IMR-90 (cell line): ENCODE measurements around the gene OTUB2. TPM values are rescaled to one million over a fixed set of nuclear protein-coding genes. Genes with fewer than 3 reads are reported as not detected.

Source experiments
- ATAC-seq: fragments of 200-7000 bp; cut with Tn5 transposase; 2 replicates; pipeline ENCODE4 v1.9.1; 2020; ENCODE audit warnings: low read depth, mild to moderate bottlenecking, moderate library complexity
- BruUV-seq: library from RNA; stranded (reverse); fragments of 400-500 nt; replicated peaks from 2 replicates; lab custom pipeline; 2021; lab: Mats Ljungman, UMichigan
- CTCF ChIA-PET: fragments of 300-600 bp; formaldehyde crosslinking; extraction: SDS; loops from one replicate; lab custom pipeline; 2021; ENCODE audit warnings: antibody characterized with exemption; lab: Yijun Ruan, JAX
- POLR2A ChIA-PET: fragments of 300-600 bp; sonication (Branson Sonifier 250); formaldehyde crosslinking; loops from one replicate; lab custom pipeline; 2022; ENCODE audit warnings: antibody characterized with exemption; ENCODE audit not compliant: unreplicated experiment; lab: Charles Lee
- DNase-seq: peaks from one replicate; pipeline ENCODE4 v3.0.0; 2013
- H2AFZ ChIP-seq: replicated peaks from 2 replicates; pipeline ENCODE3; 2013; ENCODE audit warnings: low read length, mild to moderate bottlenecking; ENCODE audit not compliant: poor library complexity
- H2AK5ac ChIP-seq: 2 replicates; pipeline ENCODE4 v1.6.1; 2013; ENCODE audit warnings: low read depth, low read length, inconsistent platforms
- H2AK9ac ChIP-seq: replicated peaks from 2 replicates; pipeline ENCODE3; 2013; ENCODE audit warnings: mild to moderate bottlenecking, low read depth, low read length, moderate library complexity; ENCODE audit not compliant: poor library complexity
- H2BK120ac ChIP-seq: 2 replicates; pipeline ENCODE4 v1.6.1; 2013; ENCODE audit warnings: low read depth, low read length, inconsistent platforms
- H2BK15ac ChIP-seq: 3 replicates; pipeline ENCODE4 v1.6.1; 2013; ENCODE audit warnings: low read depth, low read length, inconsistent platforms
- H2BK20ac ChIP-seq: 2 replicates; pipeline ENCODE4 v1.6.1; 2013; ENCODE audit warnings: low read depth, mild to moderate bottlenecking, inconsistent platforms, low read length, moderate library complexity
- H2BK5ac ChIP-seq: 2 replicates; pipeline ENCODE4 v1.6.1; 2013; ENCODE audit warnings: mild to moderate bottlenecking, low read depth, low read length, inconsistent platforms; ENCODE audit not compliant: poor library complexity, severe bottlenecking
- H3K14ac ChIP-seq: replicated peaks from 2 replicates; pipeline ENCODE4 v1.6.1; 2013; ENCODE audit warnings: low read depth, low read length, inconsistent platforms
- H3K18ac ChIP-seq: 2 replicates; pipeline ENCODE4 v1.6.1; 2013; ENCODE audit warnings: low read depth, low read length, control low read depth
- H3K23ac ChIP-seq: 2 replicates; pipeline ENCODE4 v1.6.1; 2013; ENCODE audit warnings: low read depth, low read length, inconsistent platforms
- H3K27ac ChIP-seq: 2 replicates; pipeline ENCODE4 v1.5.1; 2013; ENCODE audit warnings: mild to moderate bottlenecking, control low read depth, low read length; ENCODE audit not compliant: insufficient read depth
- H3K27me3 ChIP-seq: 2 replicates; pipeline ENCODE4 v1.6.1; 2013; ENCODE audit warnings: low read length; ENCODE audit not compliant: control insufficient read depth, insufficient read depth
- H3K36me3 ChIP-seq: 2 replicates; pipeline ENCODE4 v1.6.1; 2013; ENCODE audit warnings: low read length, mixed read lengths; ENCODE audit not compliant: control insufficient read depth, insufficient read depth
- H3K4ac ChIP-seq: 2 replicates; pipeline ENCODE4 v1.6.1; 2013; ENCODE audit warnings: low read depth, low read length, inconsistent platforms
- H3K4me1 ChIP-seq: 2 replicates; pipeline ENCODE4 v1.6.1; 2013; ENCODE audit warnings: low read length, mixed read lengths; ENCODE audit not compliant: control insufficient read depth, insufficient read depth
- H3K4me2 ChIP-seq: 2 replicates; pipeline ENCODE4 v1.6.1; 2013; ENCODE audit warnings: low read depth, mild to moderate bottlenecking, control low read depth, low read length, moderate library complexity
- H3K4me3 ChIP-seq: 2 replicates; pipeline ENCODE4 v1.5.1; 2013; ENCODE audit warnings: low read depth, mild to moderate bottlenecking, control low read depth, low read length, moderate library complexity; ENCODE audit not compliant: insufficient read depth
- H3K56ac ChIP-seq: 2 replicates; pipeline ENCODE4 v1.6.1; 2013; ENCODE audit warnings: low read length, inconsistent platforms; ENCODE audit not compliant: insufficient read depth; ENCODE audit errors: extremely low read depth
- H3K79me1 ChIP-seq, 2 experiments: 2 replicates each; pipeline ENCODE4 v1.6.1; 2013; ENCODE audit warnings: low read length in 2 of 2, inconsistent platforms in 1 of 2, low read depth in 1 of 2
- H3K9ac ChIP-seq: 2 replicates; pipeline ENCODE4 v1.6.1; 2013; ENCODE audit warnings: low read depth, low read length, control low read depth
- H3K9me1 ChIP-seq: 2 replicates; pipeline ENCODE4 v1.6.1; 2013; ENCODE audit warnings: low read length, inconsistent platforms; ENCODE audit not compliant: insufficient read depth
- H3K9me3 ChIP-seq: 2 replicates; pipeline ENCODE4 v1.6.1; 2013; ENCODE audit warnings: low read length; ENCODE audit not compliant: control insufficient read depth, insufficient read depth
- H4K20me1 ChIP-seq: 2 replicates; pipeline ENCODE4 v1.6.1; 2013; ENCODE audit warnings: low read length, inconsistent platforms; ENCODE audit not compliant: insufficient read depth
- H4K5ac ChIP-seq: 2 replicates; pipeline ENCODE4 v1.6.1; 2013; ENCODE audit warnings: mild to moderate bottlenecking, low read depth, low read length, control low read depth
- H4K8ac ChIP-seq, 2 experiments: 2 replicates each; pipeline ENCODE4 v1.6.1; 2013; ENCODE audit warnings: low read depth in 2 of 2, low read length in 2 of 2, control low read depth in 1 of 2, inconsistent platforms in 1 of 2
- H4K91ac ChIP-seq: 2 replicates; pipeline ENCODE4 v1.6.1; 2013; ENCODE audit warnings: low read depth, low read length, inconsistent platforms; ENCODE audit not compliant: insufficient read depth
- CEBPB ChIP-seq: IDR thresholded peaks from 2 replicates; pipeline ENCODE4 v1.6.1; 2012; ENCODE audit warnings: low read depth, low read length, improper control_type of control experiment
- MAZ ChIP-seq: IDR thresholded peaks from 2 replicates; pipeline ENCODE4 v1.6.1; 2012; ENCODE audit warnings: low read depth, mild to moderate bottlenecking, low read length, improper control_type of control experiment, moderate library complexity, borderline replicate concordance
- POLR2A ChIP-seq: IDR thresholded peaks from 2 replicates; pipeline ENCODE4 v1.6.1; 2012; ENCODE audit warnings: mild to moderate bottlenecking, low read depth, low read length
- RAD21 ChIP-seq: IDR thresholded peaks from 2 replicates; pipeline ENCODE4 v1.6.1; 2012; ENCODE audit warnings: low read length, improper control_type of control experiment
- RFX5 ChIP-seq: IDR thresholded peaks from 2 replicates; pipeline ENCODE4 v1.8.0; 2012; ENCODE audit warnings: low read depth, mild to moderate bottlenecking, low read length, moderate library complexity
- WGBS, 2 experiments: methylation state at CpG; one replicate each; pipeline versions ENCODE4 v1.1.5 to v1.1.7; 2013; ENCODE audit warnings: missing lambda C conversion rate in 2 of 2; ENCODE audit not compliant: insufficient read length in 1 of 2; ENCODE audit errors: extremely low coverage in 2 of 2; 5-methylcytosine and 5-hydroxymethylcytosine counted together
- dilution Hi-C: fragments of 300-500 bp; cut with HindIII; formaldehyde crosslinking; loops from one replicate; pipeline ENCODE4 v1.14.3; 2018; ENCODE audit warnings: low sequenced_read_pairs; ENCODE audit not compliant: unreplicated experiment
- in situ Hi-C: fragments of 300-500 bp; cut with MboI; formaldehyde crosslinking; loops from 3 replicates; pipeline ENCODE4 v1.14.3; 2019; ENCODE audit warnings: low sequenced_read_pairs, inconsistent platforms, mixed read lengths
- intact Hi-C: fragments of 100-400 bp; cut with micrococcal nuclease; formaldehyde crosslinking; loops from 2 replicates; pipeline ENCODE4 v1.10.0; 2022
- polyA plus RNA-seq, 3 experiments: library from polyadenylated mRNA; depleted of rRNA; stranded (reverse); fragments of >200 nt; gene quantifications; 2 replicates each; pipeline ENCODE4 v1.2.3, GENCODE V29; 2012; ENCODE audit warnings: low replicate concordance in 1 of 3
- total RNA-seq: library from RNA; depleted of rRNA; stranded (reverse); fragments of >200 nt; gene quantifications from 2 replicates; pipeline ENCODE4 v1.2.3, GENCODE V29; 2012
- TF ChIP-seq, protein P1 (sequence below): fragments of 150-350 bp; IDR thresholded peaks from 2 replicates; pipeline ENCODE4 v1.6.1; 2017; ENCODE audit warnings: mild to moderate bottlenecking, antibody characterized with exemption, low read length, low read depth

OTUB2 gene
- total and polyA plus RNA-seq, 2 of the 4 experiments (the other 2 are of a cell fraction): 1.1 to 2.5 TPM

DNA sequence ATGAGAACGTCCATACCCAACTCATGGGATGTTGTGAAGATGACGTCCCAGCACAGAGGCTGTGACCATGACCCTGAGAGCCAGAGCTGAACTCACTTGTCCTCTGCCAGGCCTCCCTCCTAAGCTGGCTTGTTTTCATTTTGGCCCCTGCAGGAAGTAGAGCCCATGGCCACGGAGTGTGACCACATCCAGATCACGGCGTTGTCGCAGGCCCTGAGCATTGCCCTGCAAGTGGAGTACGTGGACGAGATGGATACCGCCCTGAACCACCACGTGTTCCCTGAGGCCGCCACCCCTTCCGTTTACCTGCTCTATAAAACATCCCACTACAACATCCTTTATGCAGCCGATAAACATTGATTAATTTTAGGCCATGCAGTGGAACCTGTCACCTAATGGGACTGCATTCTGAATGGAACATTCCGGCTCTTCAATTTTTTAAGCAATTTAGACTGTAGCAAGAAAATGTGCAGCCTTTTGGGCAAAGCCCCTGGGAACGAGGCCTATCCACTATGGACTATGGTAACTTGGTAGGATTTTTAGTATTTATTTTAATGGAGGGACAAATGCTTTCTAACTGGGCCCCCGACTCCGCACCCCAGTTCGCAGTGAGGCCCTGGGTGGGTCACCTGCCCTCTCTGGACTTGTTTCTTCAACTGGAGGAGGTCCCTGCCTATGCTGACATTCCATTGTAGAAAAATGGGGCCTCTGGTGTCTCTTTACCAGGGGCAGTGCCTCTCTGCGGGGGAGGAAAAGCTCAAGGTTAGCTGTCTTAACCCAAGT, 19.6 kb downstream of the OTUB2 start (continued):
- no peak for TF ChIP-seq RFX5

DNA sequence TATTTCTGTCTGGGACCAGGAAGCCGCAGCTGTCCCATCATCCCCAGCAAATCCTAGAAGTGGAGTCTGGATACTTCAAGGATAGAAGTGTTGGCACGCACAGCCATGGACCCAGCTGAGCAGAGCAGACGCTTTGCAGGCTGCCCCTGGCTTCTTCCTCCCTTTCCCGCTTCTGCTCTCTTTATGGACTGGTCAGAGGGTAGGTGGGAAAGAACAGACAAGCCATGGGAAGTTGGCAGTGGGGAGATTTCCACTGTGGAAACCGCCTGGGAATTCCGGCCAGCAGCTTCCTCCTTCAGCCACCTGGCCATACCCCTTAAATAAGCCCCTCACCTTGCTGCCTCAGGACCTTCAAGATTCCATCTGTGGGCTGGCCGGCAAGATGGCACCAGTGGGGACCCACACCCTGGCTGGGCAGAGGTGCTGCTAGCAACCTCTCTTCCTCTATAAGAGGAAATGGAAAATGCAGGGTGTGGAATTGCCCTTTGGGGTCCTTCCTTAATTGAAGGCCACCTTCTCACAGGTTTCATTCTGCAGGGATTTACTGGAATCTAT, 20.6 kb downstream of the OTUB2 start:
- Histone ChIP-seq H3K4me1 (peaks cover 6% of the 10 kb centered on the region), H2AFZ (no peak overlapping the region), H4K5ac (no peak overlapping the region), H3K27ac (no peak overlapping the region), H3K56ac (no peak overlapping the region), H2BK15ac (no peak overlapping the region), H3K9me1 (no peaks in the 10 kb centered on the region), H2BK5ac (no peak overlapping the region), H2AK5ac (no peak overlapping the region), H4K20me1 (peaks cover 4% of the 10 kb centered on the region; the same call in 1 of the 2 replicates), H3K9me3 (no peaks in the 10 kb centered on the region), H2BK20ac (no peak overlapping the region), H3K27me3 (no peaks in the 10 kb centered on the region), H3K14ac (no peak overlapping the region), H3K79me1 (peaks cover 0 to 18% of the 10 kb centered on the region in 2 experiments; a peak in 2 of 4 replicates), H2BK120ac (no peak overlapping the region), H4K91ac (no peak overlapping the region), H2AK9ac (no peak overlapping the region), H4K8ac (no peak overlapping the region), H3K4ac (no peak overlapping the region), H3K9ac (no peak overlapping the region), H3K23ac (no peak overlapping the region), H3K36me3 (peaks cover 63% of the 10 kb centered on the region), H3K4me3 (no peak overlapping the region), H3K18ac (no peak overlapping the region), H3K4me2 (no peak overlapping the region)
- intact Hi-C loops (no loop called here), in situ Hi-C loops (no loop called here), dilution Hi-C loops (no loop called here)
- ChIA-PET POLR2A (no interaction called here), CTCF (interaction anchor here (0.5 to 1.6 kb wide), 5 partner anchors 11 to 239 kb away, joined by 3 to 5 read pairs (median 4); no protein-coding TSS in a partner anchor)
- BruUV-seq: no TSS peak
- no peak for DNase-seq
- no peak for ATAC-seq
- 100% methylated on average over 1 of the region's 7 CpGs; no CpG with 5 or more reads in 1 of the 2 experiments for WGBS, 2 experiments
- TF ChIP-seq RAD21: no peak
- TF ChIP-seq MAZ: no peak
- TF ChIP-seq CEBPB: no peak
- TF ChIP-seq POLR2A: no peak
- TF ChIP-seq, protein P1, sequence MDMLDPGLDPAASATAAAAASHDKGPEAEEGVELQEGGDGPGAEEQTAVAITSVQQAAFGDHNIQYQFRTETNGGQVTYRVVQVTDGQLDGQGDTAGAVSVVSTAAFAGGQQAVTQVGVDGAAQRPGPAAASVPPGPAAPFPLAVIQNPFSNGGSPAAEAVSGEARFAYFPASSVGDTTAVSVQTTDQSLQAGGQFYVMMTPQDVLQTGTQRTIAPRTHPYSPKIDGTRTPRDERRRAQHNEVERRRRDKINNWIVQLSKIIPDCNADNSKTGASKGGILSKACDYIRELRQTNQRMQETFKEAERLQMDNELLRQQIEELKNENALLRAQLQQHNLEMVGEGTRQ: no peak
